ENCODE data around the gene KISS1R.

- TF ChIP-seq POLR2AphosphoS5 (IDR thresholded peaks at IDR 0.05; ENCODE audit: borderline replicate concordance, low read depth, low read length): no peak
- peak; percentile 28 for TF ChIP-seq FOXP2 (optimal IDR thresholded peaks at IDR 0.05; ENCODE audit: control extremely low read depth, extremely low read length, insufficient read depth)
These were observed 23.6 kb downstream of the KISS1R start for GRCh38 chr19:940591-941291.

All from SK-N-MC (cell line).